Body of pancreas (tissue), 4 donors: ENCODE data around the gene ANGEL2. TPM values are rescaled to one million over a fixed set of nuclear protein-coding genes. Genes with fewer than 3 reads are reported as not detected.

Experiments
- ATAC-seq: fragments of 150-250 bp; one replicate; pipeline ENCODE4 v1.9.1; 2016
- DNase-seq, 4 donors: peaks; one replicate each; pipeline ENCODE4 v3.0.0-alpha.2; 2019
- H3K27ac ChIP-seq, 4 donors: fragments of 200-600 bp; sonication (generic); 1 replicate in 3 of 4; 2 replicates in 1 of 4; pipeline versions ENCODE4 v1.5.1 to v1.6.1; 2016 to 2019; ENCODE audit warnings: mild to moderate bottlenecking in 1 of 4, mixed read lengths in 1 of 4, moderate library complexity in 1 of 4
- H3K27me3 ChIP-seq, 2 donors: fragments of 200-600 bp; sonication (generic); one replicate each; pipeline ENCODE4 v1.6.0; 2016; ENCODE audit warnings: mild to moderate bottlenecking in 1 of 2
- H3K36me3 ChIP-seq, 2 donors: fragments of 200-600 bp; sonication (generic); replicated peaks in 1 of 2; 2 replicates each; pipeline ENCODE4 v1.5.1; 2016; ENCODE audit warnings: low read depth in 2 of 2; ENCODE audit not compliant: insufficient read depth in 1 of 2
- H3K4me1 ChIP-seq: fragments of 200-600 bp; sonication (generic); one replicate; pipeline ENCODE4 v1.6.0; 2016
- H3K4me3 ChIP-seq, 2 donors: fragments of 200-600 bp; sonication (generic); 1 replicate in 1 of 2; 2 replicates in 1 of 2; pipeline ENCODE4 v1.5.1; 2016 to 2019
- H3K9me3 ChIP-seq, 3 donors: fragments of 200-600 bp; sonication (generic); 1 replicate in 2 of 3; 2 replicates in 1 of 3; pipeline ENCODE4 v1.5.1; 2016
- CTCF ChIP-seq, 7 experiments: fragments of 450-650 bp in 4 of 7; fragments of 200-600 bp in 3 of 7; sonication (generic) in 3 of 7; IDR thresholded peaks; one replicate each; pipeline ENCODE4 v1.5.1; 2016 to 2019; ENCODE audit warnings: antibody characterized with exemption in 7 of 7
- POLR2A ChIP-seq, 3 donors: fragments of 450-650 bp; IDR thresholded peaks; one replicate each; pipeline ENCODE4 v1.6.1; 2016; ENCODE audit warnings: antibody characterized with exemption in 3 of 3, mild to moderate bottlenecking in 2 of 3
- whole genome bisulfite sequencing, 2 donors: methylation state at CpG; one replicate each; pipeline ENCODE4 v1.1.5; 2017; 5-methylcytosine and 5-hydroxymethylcytosine counted together
- intact Hi-C: fragments of 100-400 bp; cut with DNase I; formaldehyde crosslinking; loops from one replicate; pipeline ENCODE4 v1.15.1; 2023
- total RNA-seq, 2 donors: library from RNA; depleted of rRNA; stranded (reverse); fragments of >200 nt; gene quantifications; one replicate each; pipeline ENCODE4 v1.1.0, GENCODE V29; 2016

The ANGEL2 gene
- total RNA-seq, 2 donors from 2014 or later = 14.5 to 36.8 TPM

- no peak for DNase-seq
- intact Hi-C loops = no loop called here
Observed at GRCh38 chr1:212990276-212990675, 25.4 kb downstream of the ANGEL2 start.

DNA sequence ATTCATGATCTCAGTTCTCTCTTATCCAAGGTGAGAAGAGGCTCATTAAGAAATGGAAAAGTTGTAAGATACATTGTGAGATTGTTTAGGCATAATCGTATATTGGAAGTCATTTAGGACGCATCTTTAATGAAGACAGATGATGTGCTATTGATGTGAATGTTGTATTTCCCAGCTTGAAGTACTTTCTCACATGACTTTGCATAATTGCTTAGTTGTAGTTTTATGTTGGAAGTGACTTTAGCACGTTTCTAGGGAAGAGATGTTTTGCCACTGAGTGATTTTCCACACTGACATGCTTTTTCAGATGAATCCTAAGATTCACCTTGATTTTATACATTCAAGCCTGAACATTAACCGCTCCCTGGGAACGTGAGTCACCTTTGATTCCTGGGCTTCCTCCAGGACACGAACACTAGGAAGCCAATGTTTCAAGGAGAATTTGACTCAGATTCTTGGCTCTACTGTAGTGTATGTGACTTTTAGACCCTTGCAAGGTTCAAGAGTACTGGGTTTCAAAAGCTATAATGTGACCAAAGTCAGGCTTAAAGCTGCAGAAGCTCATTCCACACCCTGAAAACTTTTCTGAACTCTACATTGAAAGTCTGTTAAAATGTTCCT, 27.9 kb downstream of the ANGEL2 start:
- Histone ChIP-seq H3K27ac (no peak overlapping the region), H3K4me3 (no peak overlapping the region), H3K4me1 (no peaks in the 10 kb centered on the region), H3K27me3 (no peaks in the 10 kb centered on the region), H3K9me3 (no peaks in the 10 kb centered on the region), H3K36me3 (no peaks in the 10 kb centered on the region)
- intact Hi-C loops = no loop called here
- TF ChIP-seq POLR2A (IDR thresholded peaks at IDR 0.05) (no peak), CTCF (IDR thresholded peaks at IDR 0.05) (no peak)
- WGBS, 2 donors = 56 to 62% methylated on average over 6 of the region's 6 CpGs
- DNase-seq (no peak), ATAC-seq (no peak)

More at GRCh38 chr1:212990276-212990675, 25.4 kb downstream of the ANGEL2 start:
- 25 to 26% methylated on average over 1 of the region's 1 CpG for WGBS, 2 donors
- H3K9me3 ChIP-seq = no peaks in the 10 kb centered on the region
- no peaks in the 10 kb centered on the region for H3K4me1 ChIP-seq
- no peak overlapping the region for H3K27ac ChIP-seq
- H3K27me3 ChIP-seq = no peaks in the 10 kb centered on the region
- H3K36me3 ChIP-seq = peaks cover 0 to 2% of the 10 kb centered on the region in 2 donors
- TF ChIP-seq CTCF (IDR thresholded peaks at IDR 0.05) = no peak
- no peak for TF ChIP-seq POLR2A (IDR thresholded peaks at IDR 0.05)
- no peak overlapping the region for H3K4me3 ChIP-seq
- no peak for ATAC-seq

- intact Hi-C loops = no loop called here
- no peak for DNase-seq
- 94% methylated on average over 2 of the region's 2 CpGs for WGBS, 2 donors
Observed at GRCh38 chr1:212986551-212986950, 29.1 kb downstream of the ANGEL2 start.

DNA sequence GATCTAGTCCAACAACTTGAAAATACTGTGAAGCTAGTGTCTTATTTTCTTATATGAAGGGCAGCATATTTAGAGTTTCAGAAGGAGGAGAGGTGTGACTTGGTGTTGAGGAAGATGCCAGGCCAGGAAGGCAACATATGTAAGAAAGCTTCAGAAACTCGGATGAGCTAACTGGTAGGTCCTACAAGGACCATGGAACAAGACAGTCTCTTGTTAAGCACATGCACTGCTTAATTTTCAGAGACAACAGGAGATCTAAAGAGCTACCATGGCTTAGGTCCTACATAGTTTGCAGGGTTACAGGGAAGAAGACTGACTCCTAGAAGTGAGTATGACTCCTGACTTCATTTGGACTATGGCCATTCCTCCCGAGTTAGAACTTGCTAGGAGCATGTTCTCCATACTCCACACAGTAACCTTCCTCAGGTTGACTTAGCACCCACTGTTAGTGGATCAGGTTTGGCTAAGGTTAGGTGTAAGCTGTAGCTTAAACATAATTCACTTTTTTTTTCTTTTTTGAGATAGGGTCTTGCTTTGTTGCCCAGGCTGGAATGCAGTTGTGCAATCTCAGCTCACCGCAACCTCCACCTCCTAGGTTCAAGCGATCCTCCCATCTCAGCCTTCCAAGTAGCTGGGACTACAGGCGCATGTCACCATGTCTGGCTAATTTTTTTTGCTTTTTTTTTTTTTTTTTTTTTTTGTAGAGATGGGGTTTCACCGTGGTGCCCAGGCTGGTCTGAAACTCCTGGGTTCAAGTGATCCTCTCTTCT, 31.0 kb downstream of the ANGEL2 start:
- no peak for ATAC-seq
- H3K27ac ChIP-seq = no peak overlapping the region
- H3K27me3 ChIP-seq = no peaks in the 10 kb centered on the region
- no peaks in the 10 kb centered on the region for H3K36me3 ChIP-seq
- no peak for DNase-seq
- TF ChIP-seq CTCF (IDR thresholded peaks at IDR 0.05) (no peak), POLR2A (IDR thresholded peaks at IDR 0.05) (no peak)
- intact Hi-C loops = no loop called here
- peaks cover 19% of the 10 kb centered on the region for H3K4me1 ChIP-seq
- no peaks in the 10 kb centered on the region for H3K9me3 ChIP-seq
- H3K4me3 ChIP-seq = no peak overlapping the region
- WGBS, 2 donors = 92% methylated on average over 6 of the region's 6 CpGs

More at GRCh38 chr1:212986551-212986950, 29.1 kb downstream of the ANGEL2 start:
- no peak for TF ChIP-seq CTCF (IDR thresholded peaks at IDR 0.05)
- TF ChIP-seq POLR2A (IDR thresholded peaks at IDR 0.05) = no peak
- Histone ChIP-seq H3K36me3 (no peaks in the 10 kb centered on the region), H3K27ac (no peak overlapping the region), H3K4me1 (peaks cover 11% of the 10 kb centered on the region), H3K9me3 (no peaks in the 10 kb centered on the region), H3K27me3 (no peaks in the 10 kb centered on the region), H3K4me3 (no peak overlapping the region)
- no peak for ATAC-seq
